Activated CD8-positive, alpha-beta memory T cell treated with anti-CD3 and anti-CD28 coated beads for 48 hours (primary cell): Measurements from ENCODE around the gene STAG1.
"Not testable (repeated sequence)": the region's sequence is repeated elsewhere in the genome, so short reads cannot be mapped to it uniquely, and the experiment has no call there.

Experiments used
- DNase-seq, 3 experiments: peaks; one replicate each; pipeline ENCODE4 v3.0.0-alpha.2; 2020; ENCODE audit warnings: low read depth in 2 of 3, low spot score in 2 of 3

Gene STAG1

DNA sequence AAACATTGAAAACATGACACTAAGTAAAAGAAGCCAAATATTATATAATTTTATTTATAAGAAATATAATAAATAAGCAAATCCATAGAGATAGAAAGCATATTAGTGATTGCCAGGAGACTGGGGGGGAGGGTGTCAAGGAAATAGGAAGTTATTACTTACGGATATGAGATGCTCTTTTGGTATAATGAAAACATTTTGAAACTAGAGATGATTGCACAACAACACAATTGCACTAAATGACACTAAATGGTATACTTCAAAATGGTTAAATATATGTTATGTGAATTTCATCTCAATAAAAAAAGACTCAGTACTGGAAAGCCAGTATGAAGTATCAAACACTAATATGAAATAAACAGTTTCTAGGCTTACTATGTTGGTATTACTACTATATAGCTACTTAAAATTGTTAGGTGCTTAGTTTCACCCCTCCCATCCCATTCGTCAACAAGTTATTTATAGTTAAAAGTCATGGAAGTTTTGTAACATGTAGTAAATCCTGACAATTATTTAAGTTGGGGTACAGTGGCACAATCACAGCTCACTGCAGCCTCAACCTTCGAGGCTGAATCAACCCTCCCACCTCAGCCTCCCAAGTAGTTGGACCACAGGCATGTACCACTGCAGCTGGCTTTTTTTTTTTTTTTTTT lies 43.7 kb downstream of the STAG1 start:
- no peak for DNase-seq

DNA sequence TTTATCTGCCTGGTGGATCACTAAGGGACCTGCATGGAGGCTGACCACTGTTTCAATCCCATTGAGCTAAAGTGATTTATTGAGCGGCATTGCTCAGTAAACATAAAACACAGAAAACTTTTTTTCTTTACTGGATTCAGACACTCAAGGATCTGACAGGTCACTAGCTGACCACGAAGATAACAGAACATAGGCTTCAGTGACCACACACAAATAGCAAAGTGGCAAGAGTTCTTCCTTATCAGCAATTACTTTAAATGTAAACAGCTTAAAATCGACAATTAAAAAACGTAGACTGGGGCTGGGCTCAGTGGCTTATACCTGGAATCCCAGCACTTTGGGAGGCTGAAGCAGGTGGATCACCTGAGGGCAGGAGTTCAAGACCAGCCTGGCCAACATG lies 48.7 kb downstream of the STAG1 start:
- no peak for DNase-seq

DNA sequence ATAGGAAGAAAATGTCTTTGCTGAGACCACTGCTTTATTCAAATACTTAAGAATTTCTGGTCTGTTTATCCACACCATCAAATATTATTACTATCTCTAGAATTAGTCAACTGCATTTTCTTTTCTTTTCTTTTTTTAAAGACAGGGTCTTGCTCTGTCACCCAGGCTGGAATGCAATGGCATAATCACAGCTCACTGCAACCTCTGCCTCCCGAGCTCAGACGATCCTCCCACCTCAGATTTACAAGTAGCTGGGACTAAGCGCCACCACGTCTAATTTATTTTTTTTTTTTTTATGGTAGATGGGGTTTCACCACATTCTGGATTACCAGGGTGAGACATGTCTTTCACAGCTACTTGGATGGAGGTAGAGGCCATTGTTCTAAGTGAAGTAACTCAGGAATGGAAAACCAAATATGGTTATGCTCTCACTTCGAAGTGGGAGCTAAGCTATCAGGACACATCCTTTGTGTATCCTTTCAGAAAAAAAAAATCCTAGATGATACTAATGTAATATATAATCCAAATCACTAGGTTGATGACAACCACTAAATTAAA lies 52.8 kb downstream of the STAG1 start:
- no peak for DNase-seq

DNA sequence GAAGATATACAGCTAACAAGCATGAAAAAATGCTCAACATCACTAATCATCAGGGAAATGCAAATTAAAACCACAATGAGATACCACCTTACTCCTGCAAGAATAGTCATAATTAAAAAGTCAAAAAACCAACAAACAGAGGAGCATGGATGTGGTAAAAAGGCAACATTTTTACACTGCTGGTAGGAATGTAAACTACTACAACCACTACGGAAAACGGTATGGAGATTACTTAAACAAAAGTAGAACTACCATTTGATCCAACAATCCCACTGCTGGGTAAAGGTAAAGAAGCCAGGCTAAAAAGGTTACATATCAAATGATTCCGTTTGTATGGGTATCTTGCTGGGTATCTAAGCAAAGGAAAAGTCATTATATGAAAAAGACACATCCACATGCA lies 53.8 kb downstream of the STAG1 start:
- no peak for DNase-seq

DNA sequence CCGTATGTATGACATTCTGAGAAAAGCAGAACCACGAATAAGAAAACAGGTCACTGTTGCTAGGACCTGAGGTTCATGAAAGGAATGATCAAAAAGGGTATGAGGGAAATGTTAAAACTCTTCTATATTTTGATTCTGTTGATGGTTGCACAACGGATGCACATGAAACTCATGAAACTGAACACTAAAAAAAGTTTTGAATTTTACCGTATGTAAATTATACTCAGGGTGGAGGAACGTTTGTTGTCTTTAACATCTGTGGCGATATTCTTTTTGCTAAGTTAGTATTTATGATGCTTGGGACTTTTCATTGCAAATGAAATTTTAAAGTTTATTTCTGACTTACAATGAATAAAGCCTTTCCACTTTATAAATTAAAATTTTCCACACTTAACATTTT lies 55.4 kb downstream of the STAG1 start:
- no peak for DNase-seq

DNA sequence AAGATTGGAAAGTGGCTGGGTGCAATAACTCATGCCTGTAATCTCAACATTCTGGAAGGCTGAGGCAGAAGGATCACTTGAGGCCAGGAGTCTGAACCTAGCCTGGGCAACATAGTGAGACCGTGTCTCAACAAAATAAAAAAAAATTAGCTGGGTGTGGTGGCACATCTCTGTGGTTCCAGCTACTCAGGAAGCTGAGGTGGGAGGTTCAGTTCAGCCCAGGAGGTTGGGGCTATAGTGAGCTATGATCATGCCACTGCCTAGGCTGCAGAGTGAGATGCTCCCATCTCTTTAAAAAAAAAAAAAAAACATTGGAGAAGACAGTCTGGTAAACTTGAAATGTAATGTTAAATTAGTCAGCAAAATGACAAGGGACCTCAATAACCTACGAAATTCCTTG lies 57.9 kb downstream of the STAG1 start:
- DNase-seq: no peak

DNA sequence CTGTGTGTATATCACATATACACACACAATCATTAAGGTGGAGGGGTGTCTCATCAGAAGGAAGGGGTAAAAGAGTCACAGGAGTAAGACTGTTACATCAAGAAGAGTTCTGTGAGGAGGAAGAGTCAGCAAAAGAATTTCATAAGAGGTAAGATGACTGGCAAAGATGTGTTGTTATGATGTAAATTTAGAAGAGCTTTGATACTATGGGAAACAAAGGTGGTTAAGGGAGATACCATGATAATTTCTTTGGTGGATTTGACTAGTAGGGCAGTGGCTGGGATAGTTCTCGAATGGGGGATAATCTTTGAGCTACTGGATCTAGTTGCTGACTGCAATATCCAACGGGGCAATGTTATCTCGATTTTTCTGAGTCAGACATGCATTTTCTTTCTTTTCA lies 61.6 kb downstream of the STAG1 start:
- no peak for DNase-seq

DNA sequence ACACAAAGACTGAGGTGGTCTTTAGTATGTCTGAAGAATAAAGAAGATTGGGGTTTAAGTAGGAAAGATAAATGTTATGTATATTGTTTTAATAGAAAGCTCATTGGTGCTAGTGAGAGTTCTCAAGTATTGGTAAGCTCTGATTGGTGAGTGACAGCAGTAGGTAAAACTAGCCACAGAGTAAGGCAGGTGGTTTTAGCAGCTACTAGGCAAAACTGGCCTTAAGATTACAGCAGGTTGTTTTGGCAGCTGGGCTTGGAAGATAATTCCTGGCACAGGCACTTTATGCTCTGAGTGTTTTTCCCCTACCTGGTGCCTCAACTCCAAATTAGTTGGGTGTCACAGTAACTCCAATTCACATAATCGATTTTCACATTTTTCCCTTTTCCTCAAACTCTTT lies 66.3 kb downstream of the STAG1 start:
- DNase-seq: no peak

DNA sequence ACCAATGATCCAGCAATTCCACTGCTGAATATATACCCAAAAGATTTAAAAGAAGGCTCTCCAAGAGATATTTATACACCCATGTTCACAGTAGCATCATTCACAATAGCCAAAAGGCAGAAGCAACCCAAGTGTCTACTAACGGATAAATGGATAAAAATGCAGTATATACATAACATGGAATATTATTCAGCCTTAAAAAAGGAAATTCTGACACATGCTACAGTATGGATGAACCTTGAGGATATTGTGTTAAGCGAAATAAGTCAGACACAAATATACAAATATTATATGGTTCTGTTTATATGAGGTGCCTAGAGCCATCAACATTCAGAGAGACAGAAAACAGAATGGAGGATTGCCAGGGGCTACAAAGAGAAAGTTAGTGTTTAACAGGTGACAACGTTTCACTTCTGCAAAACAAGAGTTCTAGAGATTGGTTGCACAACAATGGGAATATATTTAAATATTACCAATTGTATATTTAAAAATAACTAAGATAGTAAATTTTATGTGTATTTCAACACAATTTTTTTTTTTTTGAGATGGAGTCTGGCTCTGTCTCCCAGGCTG lies 69.4 kb downstream of the STAG1 start:
- no peak for DNase-seq

DNA sequence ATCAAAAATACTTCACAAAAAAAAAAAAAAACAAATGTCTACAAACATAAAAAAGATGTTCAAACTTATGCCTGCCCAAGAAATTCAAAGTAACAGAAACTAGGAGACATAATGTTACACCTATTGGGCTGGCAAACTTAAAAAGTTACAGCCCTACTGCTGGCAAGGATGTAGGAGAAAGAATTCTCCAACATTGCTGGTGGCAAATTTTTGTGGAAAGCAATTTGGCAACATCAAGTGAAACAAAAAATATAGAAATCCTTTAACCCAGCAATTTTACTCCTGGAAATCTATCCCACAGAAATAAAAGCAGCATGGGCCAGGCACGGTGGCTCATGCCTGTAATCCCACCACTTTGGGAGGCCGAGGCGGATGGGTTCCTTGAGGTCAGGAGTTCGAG lies 73.2 kb downstream of the STAG1 start:
- no peak for DNase-seq

DNA sequence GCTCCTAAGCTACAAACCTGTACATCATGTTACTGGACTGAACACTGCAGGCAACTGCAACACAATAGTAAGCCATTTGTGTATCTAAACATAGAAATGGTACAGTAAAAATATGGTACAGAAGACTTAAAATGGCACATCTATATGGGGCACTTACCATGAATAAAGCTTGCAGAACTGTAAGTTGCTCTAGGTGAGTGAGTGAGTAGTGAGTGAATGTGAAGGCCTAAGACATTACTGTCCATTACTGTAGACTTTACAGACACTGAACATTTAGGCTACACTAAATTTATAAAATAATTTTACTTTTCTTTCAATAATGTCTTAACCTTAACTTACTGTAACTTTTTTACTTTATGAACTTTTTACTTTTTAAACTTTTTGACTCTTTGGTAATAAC lies 76.2 kb downstream of the STAG1 start:
- DNase-seq: no peak

DNA sequence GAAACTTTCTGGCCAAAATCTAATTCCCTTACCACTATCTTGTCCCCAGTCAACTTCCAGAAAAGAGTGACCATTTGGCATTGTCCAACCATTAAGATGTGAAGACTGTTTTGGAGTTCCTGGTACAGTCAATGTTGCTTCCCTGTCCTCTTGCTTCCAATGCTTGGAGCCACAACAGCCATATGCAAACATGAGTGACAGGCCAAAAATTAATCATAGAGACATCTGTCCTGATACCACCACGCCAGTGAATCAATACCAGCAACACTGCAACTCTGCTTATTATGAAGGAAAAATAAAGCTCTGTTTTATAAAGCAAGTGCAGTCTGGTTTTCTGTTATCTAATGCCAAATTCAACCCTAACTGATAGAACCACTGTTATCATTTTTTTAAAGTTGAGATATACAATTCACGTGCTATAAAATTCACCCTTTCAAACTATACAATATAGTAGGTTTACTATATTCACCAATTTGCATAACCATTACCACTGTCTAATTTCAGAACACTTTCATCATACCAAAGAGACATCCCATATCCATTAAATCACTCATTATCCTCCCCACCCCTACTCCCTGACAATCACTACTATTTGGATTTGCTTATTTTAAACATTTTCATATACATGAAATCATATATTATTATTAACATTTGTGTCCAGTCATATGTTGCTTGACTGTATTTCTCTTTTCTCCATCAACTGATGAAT lies 76.9 kb downstream of the STAG1 start:
- no peak for DNase-seq

DNA sequence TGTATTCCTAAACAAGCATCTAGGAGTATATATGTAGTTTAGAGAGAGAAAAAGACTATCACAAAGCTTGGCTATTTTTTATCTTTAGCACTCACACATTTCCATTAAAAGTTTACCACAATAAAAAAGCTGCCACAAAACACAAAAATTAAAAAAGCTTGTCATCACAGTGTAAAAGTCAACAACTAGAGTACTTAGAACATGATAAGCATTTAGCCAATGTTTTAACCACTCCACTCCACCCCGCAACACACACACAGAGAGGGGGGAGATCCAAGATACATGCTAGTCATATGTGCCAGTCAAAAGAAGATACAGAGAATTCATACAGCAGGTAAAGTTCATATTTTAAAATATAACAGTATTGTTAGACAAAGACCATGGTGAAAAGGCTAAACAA lies 79.7 kb downstream of the STAG1 start:
- DNase-seq: no peak

DNA sequence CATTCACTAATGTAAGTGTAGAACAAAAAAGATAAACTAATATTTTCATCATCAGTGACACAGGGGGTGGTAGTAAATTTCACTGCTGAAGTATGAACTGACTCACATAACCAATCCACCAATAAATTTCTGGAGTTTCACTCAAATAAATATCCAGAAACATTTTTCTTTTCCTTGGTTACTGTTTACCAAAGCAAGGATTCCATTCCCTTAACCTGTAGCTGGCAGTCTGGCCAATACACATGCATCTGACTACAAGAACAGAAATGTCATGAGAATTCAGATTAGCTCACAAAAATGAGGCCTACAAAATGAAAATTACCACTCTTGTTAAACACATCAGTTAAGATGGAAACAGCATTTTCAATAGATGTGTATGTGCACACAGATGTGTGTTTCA lies 80.3 kb downstream of the STAG1 start:
- DNase-seq: no peak

DNA sequence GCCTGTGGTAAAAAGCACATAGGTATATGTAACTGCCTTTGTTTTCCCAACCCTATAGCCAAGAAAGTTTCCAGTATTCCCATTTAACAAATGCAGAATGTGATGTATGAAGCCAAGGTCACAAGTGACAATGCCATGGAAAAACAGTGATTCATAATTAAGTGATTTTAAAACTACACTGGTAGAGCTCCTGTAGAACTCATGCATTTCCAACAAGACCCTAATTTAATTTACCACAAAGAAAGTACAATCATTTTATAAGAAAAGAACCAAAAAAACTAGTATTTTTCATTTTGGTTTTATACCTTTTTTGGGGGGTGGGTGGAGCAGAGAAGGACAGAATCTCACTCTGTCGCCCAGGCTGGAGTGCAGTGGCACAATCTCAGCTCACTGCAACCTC lies 82.0 kb downstream of the STAG1 start:
- DNase-seq: no peak

DNA sequence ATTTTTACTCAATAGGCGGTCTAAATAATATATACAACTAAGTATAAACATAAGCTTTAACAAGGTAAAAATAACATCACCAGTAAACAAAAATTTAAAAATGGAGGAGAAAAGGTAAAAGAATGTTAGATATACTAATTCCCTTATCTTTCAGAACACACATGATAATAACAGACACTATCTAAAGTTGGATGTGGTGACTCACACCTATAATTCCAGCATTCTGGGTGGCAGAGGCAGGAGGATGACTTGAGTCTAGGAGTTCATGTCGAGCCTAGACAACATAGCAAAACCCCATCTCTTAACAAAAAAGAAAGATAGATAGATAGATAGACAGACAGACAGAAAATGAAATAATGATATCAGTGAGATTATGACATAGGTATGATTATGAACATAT lies 85.1 kb downstream of the STAG1 start:
- no peak for DNase-seq

DNA sequence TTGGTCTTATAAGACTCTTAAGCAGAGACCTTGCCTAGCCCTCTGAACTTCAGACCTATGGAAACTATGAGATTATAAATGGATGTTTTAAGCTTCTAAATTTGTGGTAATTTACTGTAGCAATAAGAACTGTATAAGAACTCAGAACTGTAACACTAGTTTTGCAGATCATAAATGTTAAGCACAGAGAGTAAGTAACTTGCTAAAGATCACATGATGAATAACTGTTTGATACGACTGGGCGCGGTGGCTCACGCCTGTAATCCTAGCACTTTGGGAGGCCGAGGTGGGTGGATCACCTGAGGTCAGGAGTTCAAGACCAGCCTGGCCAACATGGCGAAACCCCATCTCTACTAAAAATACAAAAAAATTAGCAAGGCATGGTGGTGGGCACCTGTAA lies 85.9 kb downstream of the STAG1 start:
- DNase-seq: not testable (repeated sequence)

DNA sequence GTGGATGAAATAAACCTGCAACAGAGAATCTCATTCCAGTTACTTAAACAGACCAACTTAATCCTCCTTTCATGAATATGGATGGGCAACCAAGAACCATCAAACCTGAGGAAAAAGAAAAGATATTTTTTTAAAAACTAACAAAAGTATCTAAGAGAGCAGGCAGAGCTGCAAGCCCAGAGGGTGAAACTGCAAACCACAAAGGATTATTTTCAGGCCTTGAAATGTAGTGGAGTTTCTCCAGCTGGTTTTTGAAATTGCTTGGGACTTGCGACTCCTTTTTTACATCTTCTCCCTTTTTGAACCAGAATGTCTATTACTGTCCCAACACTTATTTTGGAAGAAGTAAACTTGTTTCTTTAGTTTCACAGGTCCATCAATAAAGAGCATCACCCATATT lies 87.4 kb downstream of the STAG1 start:
- DNase-seq: no peak

DNA sequence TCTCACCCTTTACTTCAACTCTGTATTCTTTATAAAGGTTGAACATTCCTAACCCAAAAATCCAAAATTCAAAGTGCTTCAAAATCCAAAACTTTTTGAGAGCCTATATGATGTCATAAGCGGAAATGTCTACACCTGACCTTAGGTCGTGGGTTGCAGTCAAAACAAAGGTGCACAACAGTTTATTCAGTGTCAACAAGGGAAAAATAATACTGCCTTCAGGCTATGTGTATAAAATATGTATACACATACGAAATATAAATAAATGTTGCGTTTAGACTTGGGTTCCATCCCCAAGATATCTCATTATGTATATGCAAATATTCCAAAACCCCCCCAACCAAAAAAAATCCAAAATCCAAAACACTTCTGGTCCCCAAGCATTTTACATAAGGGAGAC lies 90.9 kb downstream of the STAG1 start:
- DNase-seq: no peak

DNA sequence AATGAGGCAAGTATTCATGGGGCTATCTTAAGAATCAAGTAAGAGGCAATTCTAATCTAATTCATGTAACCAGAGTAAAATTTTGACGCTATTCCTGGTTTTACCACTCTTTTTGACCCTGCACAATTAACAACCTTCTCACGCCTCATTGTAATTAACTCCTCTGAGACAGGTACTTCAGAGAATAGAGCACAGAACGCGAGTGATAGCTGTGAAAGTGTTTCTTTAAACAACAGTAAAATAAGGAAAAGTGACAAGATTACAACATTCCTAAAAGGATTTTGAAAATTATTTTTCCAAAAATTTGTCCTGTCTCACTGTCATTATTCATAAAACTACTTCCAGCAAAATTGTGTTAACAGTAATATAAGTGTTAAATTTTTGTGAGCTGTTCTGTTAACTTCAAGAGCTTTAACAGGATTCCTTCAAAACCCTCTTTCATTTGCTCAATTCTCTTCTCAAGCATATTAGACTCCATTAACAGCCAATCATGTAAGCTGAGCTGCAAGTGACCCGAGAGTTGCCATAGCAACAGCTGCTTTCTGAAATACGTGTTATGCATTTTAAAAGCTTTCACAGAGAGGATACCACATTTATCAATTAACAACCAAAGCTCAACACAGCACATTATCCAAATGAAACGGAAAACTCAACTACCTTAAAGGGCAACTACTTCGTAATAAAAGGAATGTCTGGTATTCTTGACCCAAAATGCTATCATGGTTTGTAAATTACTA lies 93.1 kb downstream of the STAG1 start:
- no peak for DNase-seq

DNA sequence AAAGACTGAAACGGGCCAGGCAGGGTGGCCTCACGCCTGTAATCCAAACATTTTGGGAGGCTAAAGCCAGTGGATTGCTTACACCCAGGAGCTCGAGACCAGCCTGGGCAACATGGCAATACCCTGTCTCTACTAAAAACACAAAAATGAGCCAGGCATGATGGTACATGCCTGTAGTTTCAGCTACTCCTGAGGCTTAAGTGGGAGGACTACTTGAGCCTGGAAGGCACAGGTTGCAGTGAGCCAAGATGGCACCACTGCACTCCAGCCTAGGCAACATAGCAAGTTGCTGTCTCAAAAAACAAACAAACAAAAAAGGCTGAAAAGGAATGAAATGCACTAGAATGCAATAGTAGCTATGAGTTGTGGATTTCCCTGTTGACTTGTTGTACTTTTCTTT lies 94.7 kb downstream of the STAG1 start:
- DNase-seq: no peak

DNA sequence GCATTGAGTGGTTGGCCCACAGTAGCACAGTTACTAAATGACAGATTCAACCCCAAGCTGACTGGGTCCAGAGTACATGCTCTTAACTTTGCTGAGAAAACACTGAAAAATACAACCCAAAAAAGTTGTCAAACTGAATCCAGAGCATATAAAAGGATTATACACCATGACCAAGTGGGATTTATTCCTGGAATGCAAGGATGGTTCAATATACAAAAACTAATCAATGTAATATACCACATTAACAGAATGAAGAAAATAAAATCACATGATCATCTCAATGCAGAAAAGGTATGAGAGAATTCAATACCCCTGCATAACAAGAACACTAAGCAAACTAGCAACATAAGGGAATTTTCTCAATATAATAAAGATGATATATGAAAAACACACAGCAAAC lies 98.5 kb downstream of the STAG1 start:
- DNase-seq: no peak
